Measurements from ENCODE around the gene CRBN.

The CRBN gene

GRCh38 chr3:3165650-3166049 is 13.8 kb downstream of the CRBN start:
- no peak for DNase-seq

GRCh38 chr3:3165241-3165640 is 14.2 kb downstream of the CRBN start:
- no peak for DNase-seq

- no peak for DNase-seq
These were observed 18.7 kb downstream of the CRBN start for GRCh38 chr3:3160826-3161225.

- no peak for DNase-seq
These were observed 22.0 kb downstream of the CRBN start for GRCh38 chr3:3157484-3157883.

- DNase-seq, result no peak
These were observed 24.4 kb downstream of the CRBN start for GRCh38 chr3:3154879-3155610.

GRCh38 chr3:3151513-3151912 is 28.0 kb downstream of the CRBN start:
- DNase-seq, result no peak

GRCh38 chr3:3149560-3149959 is 29.9 kb downstream of the CRBN start:
- DNase-seq, result no peak

GRCh38 chr3:3145831-3146230 is 33.7 kb downstream of the CRBN start:
- no peak for DNase-seq

- DNase-seq, result no peak
These were observed 37.6 kb downstream of the CRBN start for GRCh38 chr3:3141939-3142338.

- no peak for DNase-seq
These were observed 42.0 kb downstream of the CRBN start for GRCh38 chr3:3137526-3137925.

- no peak for DNase-seq
These were observed 44.6 kb downstream of the CRBN start for GRCh38 chr3:3134750-3135448.

- no peak for DNase-seq
These were observed 46.0 kb downstream of the CRBN start for GRCh38 chr3:3133500-3133899.

- no peak for DNase-seq
These were observed 49.9 kb downstream of the CRBN start for GRCh38 chr3:3129579-3129978.

GRCh38 chr3:3127432-3128010 is 52.0 kb downstream of the CRBN start:
- peak; percentile 34 for DNase-seq

GRCh38 chr3:3126477-3127431 is 52.7 kb downstream of the CRBN start, which contains the start of gene TRNT1:
Gene TRNT1 (plus strand): TSS chr3:3126940. CDS start chr3:3129041, 2,101 bp downstream.
- DNase-seq, result peak; percentile 95 to 98

GRCh38 chr3:3125977-3126376 is 53.5 kb downstream of the CRBN start:
- no peak for DNase-seq

- no peak for DNase-seq
These were observed 60.1 kb downstream of the CRBN start for GRCh38 chr3:3119393-3119851.

- no peak for DNase-seq
These were observed 61.8 kb downstream of the CRBN start for GRCh38 chr3:3117651-3118050.

- no peak for DNase-seq
These were observed 66.3 kb downstream of the CRBN start for GRCh38 chr3:3113042-3113709.

GRCh38 chr3:3110749-3111361 is 68.6 kb downstream of the CRBN start:
- DNase-seq, result no peak

GRCh38 chr3:3110299-3110630 is 69.2 kb downstream of the CRBN start, which contains the start of gene IL5RA:
Gene IL5RA (minus strand): TSS chr3:3110374. CDS start chr3:3104984, 5,390 bp downstream.
- DNase-seq, result no peak

Data from stimulated activated CD4-positive, alpha-beta T cell treated with anti-CD3 and anti-CD28 coated beads, Interleukin-2, amount 100 ng/mL, for 48 hours (primary cell).